Coronary artery (tissue), 2 donors: ENCODE data around the gene ZXDC.

ENCODE experiments used
- DNase-seq: peaks from one replicate; pipeline ENCODE4 v3.0.0-alpha.2; 2017; ENCODE audit warnings: low spot score
- H3K27ac ChIP-seq, 2 donors: fragments of 200-600 bp; sonication (generic); one replicate each; pipeline ENCODE4 v1.5.1; 2016 to 2019
- H3K4me3 ChIP-seq: fragments of 200-600 bp; sonication (generic); 2 replicates; pipeline ENCODE4 v1.5.1; 2016; ENCODE audit warnings: mild to moderate bottlenecking, moderate library complexity
- CTCF ChIP-seq: fragments of 200-600 bp; sonication (generic); IDR thresholded peaks from one replicate; pipeline ENCODE4 v1.5.1; 2019; ENCODE audit warnings: antibody characterized with exemption

Gene ZXDC

DNA sequence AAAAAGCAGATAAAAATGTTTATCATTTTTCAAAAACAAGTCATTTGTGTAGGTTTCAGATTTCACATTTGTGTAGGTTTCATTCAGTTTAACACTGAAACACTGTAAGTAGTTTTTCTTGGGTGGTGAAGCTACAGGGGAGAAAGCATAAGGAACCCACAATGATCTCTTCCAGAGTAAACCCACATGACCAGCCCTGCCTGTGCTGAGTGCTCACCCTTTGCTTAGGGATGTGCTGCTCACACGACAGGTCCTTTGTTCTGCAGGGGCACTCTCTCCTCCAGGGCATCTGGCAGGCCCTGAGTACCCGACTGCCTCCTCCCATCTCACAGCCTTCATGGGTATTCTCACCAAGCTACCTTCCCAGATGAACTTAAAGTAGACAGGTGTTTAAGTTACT is 28.9 kb downstream of the ZXDC start:
- no peak overlapping the region for H3K4me3 ChIP-seq
- no peak overlapping the region for H3K27ac ChIP-seq
- no peak for DNase-seq
- TF ChIP-seq CTCF: no peak

DNA sequence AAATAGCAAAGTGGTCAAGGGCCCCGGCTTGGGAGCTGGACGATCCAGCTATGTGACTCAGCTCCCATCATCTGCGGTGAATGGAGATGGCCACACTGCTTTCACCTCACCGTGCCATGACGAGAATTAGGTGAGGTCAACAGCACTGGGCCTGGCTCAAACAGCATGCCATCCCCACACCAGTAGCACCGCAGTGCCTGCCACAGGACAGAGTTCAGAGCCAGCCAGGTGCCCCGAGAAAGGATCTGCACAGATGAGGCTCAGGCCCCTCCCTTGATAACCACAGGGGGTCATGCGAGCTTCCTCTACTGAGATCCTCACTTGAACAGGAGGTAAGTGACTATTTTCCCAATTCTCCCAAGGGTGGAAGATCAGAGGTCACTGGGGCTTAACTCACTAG is 29.4 kb downstream of the ZXDC start:
- H3K4me3 ChIP-seq: no peak overlapping the region
- no peak for TF ChIP-seq CTCF
- H3K27ac ChIP-seq: no peak overlapping the region
- DNase-seq: no peak

- no peak for TF ChIP-seq CTCF
- Histone ChIP-seq H3K4me3 (no peak overlapping the region), H3K27ac (no peak overlapping the region)
- no peak for DNase-seq
Measured at GRCh38 chr3:126445506-126445905, 30.2 kb downstream of the ZXDC start.

DNA sequence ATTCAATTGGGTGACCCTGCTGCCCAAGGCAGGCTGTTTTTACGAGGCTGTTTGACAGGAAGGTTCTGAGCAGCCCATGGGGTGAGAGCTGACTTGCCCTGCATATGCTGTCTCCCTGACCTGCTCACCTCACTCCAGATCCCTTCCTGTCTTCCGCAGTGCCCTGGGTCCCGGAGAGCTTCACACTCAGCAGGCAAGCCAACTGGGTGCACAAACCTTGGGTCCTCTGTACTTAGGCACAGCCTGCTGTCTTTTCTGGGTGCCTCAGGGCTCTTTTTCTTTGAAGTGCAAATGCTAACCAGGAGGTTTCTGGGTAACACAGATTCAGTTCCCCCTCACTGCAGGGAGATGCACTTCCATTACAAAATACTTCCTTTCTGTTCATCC is 32.8 kb downstream of the ZXDC start:
- H3K27ac ChIP-seq: no peak overlapping the region
- no peak for DNase-seq
- TF ChIP-seq CTCF: no peak
- no peak overlapping the region for H3K4me3 ChIP-seq

GRCh38 chr3:126442094-126442855 is 33.4 kb downstream of the ZXDC start:
- Histone ChIP-seq H3K4me3 (no peak overlapping the region), H3K27ac (no peak overlapping the region)
- DNase-seq: no peak
- no peak for TF ChIP-seq CTCF

DNA sequence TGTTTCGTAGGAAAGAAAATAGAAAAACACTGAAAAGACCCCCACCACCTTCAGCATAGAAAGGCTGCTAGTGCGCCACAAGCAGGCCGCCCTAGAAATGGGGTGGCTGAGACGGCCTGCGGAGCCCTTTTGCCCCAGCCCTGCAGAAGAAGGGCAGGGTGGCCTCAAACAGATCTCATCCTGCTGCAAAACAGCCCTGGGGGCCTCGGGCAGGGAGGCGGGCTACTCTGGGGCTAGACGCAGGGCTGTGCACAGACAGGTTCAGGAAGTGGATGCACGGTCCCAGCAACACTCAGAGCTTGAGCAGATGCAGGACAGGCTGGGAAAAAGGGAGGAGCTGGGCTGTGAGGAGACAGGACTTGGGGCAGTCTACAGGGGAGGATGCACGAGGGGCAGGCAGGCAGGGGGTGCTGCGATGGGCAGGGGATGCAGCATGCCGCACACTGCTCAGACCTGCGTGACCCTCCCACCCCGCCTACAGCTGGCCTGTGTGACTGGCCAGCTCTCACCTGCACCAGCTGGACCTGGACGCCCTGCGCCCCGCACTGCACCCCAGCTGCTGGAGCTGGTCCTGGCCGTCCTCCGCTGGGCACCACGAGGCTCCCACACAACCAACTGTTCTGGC is 34.3 kb downstream of the ZXDC start:
- Histone ChIP-seq H3K4me3 (no peak overlapping the region), H3K27ac (no peak overlapping the region)
- no peak for TF ChIP-seq CTCF
- no peak for DNase-seq

GRCh38 chr3:126440709-126440995 is 35.0 kb downstream of the ZXDC start:
- no peak overlapping the region for H3K27ac ChIP-seq
- TF ChIP-seq CTCF: no peak
- no peak overlapping the region for H3K4me3 ChIP-seq
- DNase-seq: no peak
